ENCODE data around the gene NPAS3. TPM values are rescaled to one million over a fixed set of nuclear protein-coding genes. Genes with fewer than 3 reads are reported as not detected.

NPAS3 gene
- total RNA-seq, 1 experiment from 2014 or later, result not detected

- Histone ChIP-seq H3K9me2 (ENCODE audit: insufficient read depth) (no peaks in the 10 kb centered on the region), H3K4me1 (ENCODE audit: control insufficient read depth in 1 of 2, insufficient read depth in 2 of 2, low read length in 2 of 2) (no peaks in the 10 kb centered on the region), H3K9ac (ENCODE audit: low read length) (no peak overlapping the region), H3K27me3 (ENCODE audit: insufficient read depth, low read length) (no peaks in the 10 kb centered on the region), H3K79me2 (ENCODE audit: insufficient read depth, low read length) (no peaks in the 10 kb centered on the region), H4K20me1 (ENCODE audit: insufficient read depth) (no peaks in the 10 kb centered on the region), H3K4me2 (ENCODE audit: low read length) (no peak overlapping the region), H3K27ac (ENCODE audit: low read depth, low read length) (no peak overlapping the region), H3K36me3 (ENCODE audit: control insufficient read depth in 1 of 2, insufficient read depth in 2 of 2, low read length in 2 of 2) (no peaks in the 10 kb centered on the region), H3K9me3 (ENCODE audit: control insufficient read depth in 1 of 2, insufficient read depth in 1 of 2, low read depth in 1 of 2, low read length in 2 of 2) (no peaks in the 10 kb centered on the region), H2AFZ (ENCODE audit: low read depth, low read length, poor library complexity, severe bottlenecking) (no peak overlapping the region), H3K4me3 (replicated peaks in 1 of 2; ENCODE audit: low read depth in 1 of 2, low read length in 2 of 2) (no peak overlapping the region)
- ATAC-seq (no peak), DNase-seq (ENCODE audit: low read depth, low spot score) (no peak)
- ChIA-PET RAD21 (ENCODE audit: low non-redundant PET in 1 of 2, low total read pairs in 2 of 2, uncharacterized antibody in 2 of 2, unreplicated experiment in 2 of 2) (no interaction called here), POLR2A (no interaction called here), CTCF (no interaction called here)
- TF ChIP-seq EZH2 (IDR thresholded peaks at IDR 0.05) (no peak), YY1 (IDR thresholded peaks at IDR 0.05; ENCODE audit: extremely low read depth, insufficient replicate concordance, low read depth, low read length) (no peak), RAD21 (IDR thresholded peaks at IDR 0.05; ENCODE audit: low read depth) (no peak), POLR2AphosphoS5 (IDR thresholded peaks at IDR 0.05; ENCODE audit: low read depth, low read length) (no peak), ELF1 (IDR thresholded peaks at IDR 0.05; ENCODE audit: borderline replicate concordance, low read depth) (no peak), ZNF274 (IDR thresholded peaks at IDR 0.05; ENCODE audit: low read depth, low read length) (no peak), ZBTB33 (IDR thresholded peaks at IDR 0.05; ENCODE audit: extremely low read depth, insufficient replicate concordance, low read length) (no peak), REST (IDR thresholded peaks at IDR 0.05; ENCODE audit: low read depth) (no peak), CEBPB (IDR thresholded peaks at IDR 0.05; ENCODE audit: low read depth) (no peak), TCF7L2 (IDR thresholded peaks at IDR 0.05; ENCODE audit: borderline replicate concordance, extremely low read depth, insufficient read depth, insufficient read length) (no peak), POLR2A (IDR thresholded peaks at IDR 0.05; ENCODE audit: borderline replicate concordance, extremely low read depth, insufficient read depth, insufficient read length) (no peak), CBX3 (IDR thresholded peaks at IDR 0.05; ENCODE audit: low read depth) (no peak)
- intact Hi-C loops (cut with micrococcal nuclease), result no loop called here
- BruUV-seq (replicated peaks), result no TSS peak
Measured at GRCh38 chr14:33606591-33606990, 667.9 kb downstream of the NPAS3 start.
